SK-N-SH (cell line): Measurements from ENCODE around the gene KIF21B.

Source experiments
- CHD2 ChIP-seq: fragments of 150-350 bp; IDR thresholded peaks from 2 replicates; pipeline ENCODE4 v1.6.1; 2018; ENCODE audit warnings: low read length; ENCODE audit not compliant: partially characterized antibody
- CTCF ChIP-seq: fragments of 200-600 bp; sonication (generic); IDR thresholded peaks from 2 replicates; pipeline ENCODE4 v1.6.1; 2017; ENCODE audit warnings: antibody characterized with exemption, mild to moderate bottlenecking, moderate library complexity
- EP300 ChIP-seq, 2 experiments: IDR thresholded peaks; 2 replicates each; pipeline versions ENCODE4 v1.4.0 to v1.6.1; 2012; ENCODE audit warnings: borderline replicate concordance in 1 of 2, low read depth in 1 of 2, low read length in 1 of 2
- EZH2phosphoT487 ChIP-seq: fragments of 200-600 bp; sonication (generic); IDR thresholded peaks from 2 replicates; pipeline ENCODE4 v1.6.1; 2017; ENCODE audit warnings: low read depth, mixed run types, mild to moderate bottlenecking, antibody characterized with exemption, moderate library complexity, borderline replicate concordance
- JUND ChIP-seq: IDR thresholded peaks from 2 replicates; pipeline ENCODE4 v1.4.0; 2012
- REST ChIP-seq: IDR thresholded peaks from 2 replicates; pipeline ENCODE4 v1.6.1; 2012; ENCODE audit warnings: mild to moderate bottlenecking, low read depth, low read length, moderate library complexity
- YY1 ChIP-seq: IDR thresholded peaks from 2 replicates; pipeline ENCODE4 v1.4.0; 2012; ENCODE audit warnings: low read depth, mild to moderate bottlenecking
- TF ChIP-seq, protein P1 (sequence below): IDR thresholded peaks from 2 replicates; pipeline ENCODE4; 2012

DNA sequence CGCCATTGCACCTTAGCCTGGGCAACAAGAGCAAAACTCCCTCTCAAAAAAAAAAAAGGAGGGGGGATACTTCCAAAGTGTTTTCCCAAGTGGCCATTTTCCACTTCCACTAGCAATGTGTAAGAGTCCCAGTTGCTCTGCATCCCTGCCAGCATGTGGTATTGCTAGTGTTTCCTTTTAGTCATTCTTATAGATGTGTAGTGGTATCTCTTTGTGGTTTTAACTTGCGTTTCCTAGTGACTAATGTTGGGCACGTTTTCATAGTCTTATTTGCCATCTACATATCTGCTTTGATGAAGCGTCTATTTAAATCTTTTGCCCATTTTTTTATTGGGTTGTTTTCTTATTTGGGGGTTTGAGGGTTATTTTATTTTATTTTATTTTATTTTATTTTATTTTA, 97.7 kb downstream of the KIF21B start:
- TF ChIP-seq CTCF (no peak), YY1 (no peak), EZH2phosphoT487 (no peak), EP300 (IDR thresholded peaks at IDR 0.05; ENCODE audit: borderline replicate concordance in 1 of 2, low read depth in 1 of 2, low read length in 1 of 2) (no peak), CHD2 (no peak), REST (no peak), JUND (no peak)
- TF ChIP-seq, protein P1, sequence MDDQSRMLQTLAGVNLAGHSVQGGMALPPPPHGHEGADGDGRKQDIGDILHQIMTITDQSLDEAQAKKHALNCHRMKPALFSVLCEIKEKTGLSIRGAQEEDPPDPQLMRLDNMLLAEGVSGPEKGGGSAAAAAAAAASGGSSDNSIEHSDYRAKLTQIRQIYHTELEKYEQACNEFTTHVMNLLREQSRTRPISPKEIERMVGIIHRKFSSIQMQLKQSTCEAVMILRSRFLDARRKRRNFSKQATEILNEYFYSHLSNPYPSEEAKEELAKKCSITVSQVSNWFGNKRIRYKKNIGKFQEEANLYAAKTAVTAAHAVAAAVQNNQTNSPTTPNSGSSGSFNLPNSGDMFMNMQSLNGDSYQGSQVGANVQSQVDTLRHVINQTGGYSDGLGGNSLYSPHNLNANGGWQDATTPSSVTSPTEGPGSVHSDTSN = no peak
